ENCODE results near the gene SUPT5H. TPM values are rescaled to one million over a fixed set of nuclear protein-coding genes. Genes with fewer than 3 reads are reported as not detected.

SUPT5H gene
- total and polyA plus RNA-seq, 2 of the 13 experiments (the other 11 are each of a cell fraction or from before 2014, with no cell fraction given) = 48.2 to 51.7 TPM

GRCh38 chr19:39435499-39436349 lies 9.7 kb upstream of the SUPT5H start, which contains the start of gene RPS16 (continued):
- TF ChIP-seq, protein P1, sequence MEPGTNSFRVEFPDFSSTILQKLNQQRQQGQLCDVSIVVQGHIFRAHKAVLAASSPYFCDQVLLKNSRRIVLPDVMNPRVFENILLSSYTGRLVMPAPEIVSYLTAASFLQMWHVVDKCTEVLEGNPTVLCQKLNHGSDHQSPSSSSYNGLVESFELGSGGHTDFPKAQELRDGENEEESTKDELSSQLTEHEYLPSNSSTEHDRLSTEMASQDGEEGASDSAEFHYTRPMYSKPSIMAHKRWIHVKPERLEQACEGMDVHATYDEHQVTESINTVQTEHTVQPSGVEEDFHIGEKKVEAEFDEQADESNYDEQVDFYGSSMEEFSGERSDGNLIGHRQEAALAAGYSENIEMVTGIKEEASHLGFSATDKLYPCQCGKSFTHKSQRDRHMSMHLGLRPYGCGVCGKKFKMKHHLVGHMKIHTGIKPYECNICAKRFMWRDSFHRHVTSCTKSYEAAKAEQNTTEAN (CRISPR knock-in tag; conservative IDR thresholded peaks at IDR 0.05) = peak; percentile 48; the same call in 1 of the 2 replicates
- TF ChIP-seq ZNF331 (CRISPR knock-in tag; IDR thresholded peaks at IDR 0.05) (peak; percentile 82), ZNF883 (CRISPR knock-in tag; IDR thresholded peaks at IDR 0.05; ENCODE audit: not compliant biosample characterization) (peak; percentile 83), LCORL (IDR thresholded peaks at IDR 0.05) (no peak), LCORL (CRISPR knock-in tag; IDR thresholded peaks at IDR 0.05) (peak; percentile 24; the same call in 1 of the 2 replicates), MED13 (CRISPR knock-in tag; IDR thresholded peaks at IDR 0.05) (no peak), STAT5B (CRISPR knock-in tag; IDR thresholded peaks at IDR 0.05) (no peak), PAX8 (CRISPR knock-in tag; IDR thresholded peaks at IDR 0.05; ENCODE audit: borderline replicate concordance) (peak; percentile 84; the same call in 1 of the 2 replicates), ZSCAN22 (CRISPR knock-in tag; IDR thresholded peaks at IDR 0.05) (no peak), GLI4 (CRISPR knock-in tag; IDR thresholded peaks at IDR 0.05; ENCODE audit: borderline replicate concordance) (0 out of 2 replicates have a peak, but pooled peaks have one; percentile 47), BATF2 (CRISPR knock-in tag; IDR thresholded peaks at IDR 0.05) (no peak), AHDC1 (CRISPR knock-in tag; IDR thresholded peaks at IDR 0.05; ENCODE audit: borderline replicate concordance) (no peak), ZNF230 (CRISPR knock-in tag; IDR thresholded peaks at IDR 0.05) (peak; percentile 95), ZNF850 (CRISPR knock-in tag; conservative IDR thresholded peaks at IDR 0.05) (no peak), MAFF (IDR thresholded peaks at IDR 0.05; ENCODE audit: low read depth, low read length) (no peak), NPAS2 (CRISPR knock-in tag; IDR thresholded peaks at IDR 0.05; ENCODE audit: borderline replicate concordance) (no peak), GTF2F1 (IDR thresholded peaks at IDR 0.05; ENCODE audit: low read length) (peak; percentile 84), NBN (conservative IDR thresholded peaks at IDR 0.05) (no peak), AGO2 (optimal IDR thresholded peaks at IDR 0.05; ENCODE audit: low read depth, low read length) (peak; percentile 92)
- TF ChIP-seq, protein P2, sequence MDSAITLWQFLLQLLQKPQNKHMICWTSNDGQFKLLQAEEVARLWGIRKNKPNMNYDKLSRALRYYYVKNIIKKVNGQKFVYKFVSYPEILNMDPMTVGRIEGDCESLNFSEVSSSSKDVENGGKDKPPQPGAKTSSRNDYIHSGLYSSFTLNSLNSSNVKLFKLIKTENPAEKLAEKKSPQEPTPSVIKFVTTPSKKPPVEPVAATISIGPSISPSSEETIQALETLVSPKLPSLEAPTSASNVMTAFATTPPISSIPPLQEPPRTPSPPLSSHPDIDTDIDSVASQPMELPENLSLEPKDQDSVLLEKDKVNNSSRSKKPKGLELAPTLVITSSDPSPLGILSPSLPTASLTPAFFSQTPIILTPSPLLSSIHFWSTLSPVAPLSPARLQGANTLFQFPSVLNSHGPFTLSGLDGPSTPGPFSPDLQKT (CRISPR knock-in tag; IDR thresholded peaks at IDR 0.05; ENCODE audit: borderline replicate concordance) = peak; percentile 90; the same call in 1 of the 2 replicates
- TF ChIP-seq, protein P3, sequence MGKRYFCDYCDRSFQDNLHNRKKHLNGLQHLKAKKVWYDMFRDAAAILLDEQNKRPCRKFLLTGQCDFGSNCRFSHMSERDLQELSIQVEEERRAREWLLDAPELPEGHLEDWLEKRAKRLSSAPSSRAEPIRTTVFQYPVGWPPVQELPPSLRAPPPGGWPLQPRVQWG (CRISPR knock-in tag; IDR thresholded peaks at IDR 0.05; ENCODE audit: borderline replicate concordance, low read depth) = no peak
